H9 (cell line): ENCODE data around the gene RPRD1A. TPM values are rescaled to one million over a fixed set of nuclear protein-coding genes. Genes with fewer than 3 reads are reported as not detected.

ENCODE experiments used
- DNase-seq: peaks from one replicate; pipeline ENCODE4 v3.0.0-alpha.2; 2017
- H2AFZ ChIP-seq: one replicate; pipeline ENCODE4 v1.6.1; 2013; ENCODE audit warnings: mild to moderate bottlenecking, low read length, control low read depth, moderate library complexity
- H2AK5ac ChIP-seq: 2 replicates; pipeline ENCODE4 v1.6.1; 2013; ENCODE audit warnings: low read length, control low read depth, mixed read lengths; ENCODE audit not compliant: insufficient read length
- H2BK120ac ChIP-seq: one replicate; pipeline ENCODE4 v1.6.1; 2013; ENCODE audit warnings: low read depth, mild to moderate bottlenecking, low read length, control low read depth, inconsistent platforms; ENCODE audit not compliant: poor library complexity, severe bottlenecking
- H2BK12ac ChIP-seq: 2 replicates; pipeline ENCODE4 v1.6.1; 2013; ENCODE audit warnings: low read length, control low read depth, mixed read lengths, low read depth; ENCODE audit not compliant: insufficient read length
- H2BK15ac ChIP-seq: 2 replicates; pipeline ENCODE4 v1.6.1; 2013; ENCODE audit warnings: low read depth, low read length, control low read depth
- H2BK20ac ChIP-seq: one replicate; pipeline ENCODE4 v1.6.1; 2013; ENCODE audit warnings: low read depth, mild to moderate bottlenecking, low read length, control low read depth, inconsistent platforms; ENCODE audit not compliant: poor library complexity, severe bottlenecking
- H2BK5ac ChIP-seq: 2 replicates; pipeline ENCODE4 v1.6.1; 2013; ENCODE audit warnings: low read length, control low read depth, mixed read lengths; ENCODE audit not compliant: insufficient read length
- H3K14ac ChIP-seq: 2 replicates; pipeline ENCODE4 v1.6.1; 2013; ENCODE audit warnings: low read length, control low read depth; ENCODE audit not compliant: insufficient read depth
- H3K18ac ChIP-seq: 2 replicates; pipeline ENCODE4 v1.6.1; 2013; ENCODE audit warnings: low read depth, mild to moderate bottlenecking, mixed read lengths, low read length, control low read depth; ENCODE audit not compliant: insufficient read length
- H3K23ac ChIP-seq: 2 replicates; pipeline ENCODE4 v1.6.1; 2013; ENCODE audit warnings: low read length, control low read depth, mixed read lengths, low read depth; ENCODE audit not compliant: insufficient read length
- H3K23me2 ChIP-seq: 2 replicates; pipeline ENCODE4 v1.6.1; 2013; ENCODE audit warnings: low read depth, mild to moderate bottlenecking, mixed read lengths, low read length, control low read depth; ENCODE audit not compliant: insufficient read length, poor library complexity, severe bottlenecking
- H3K27ac ChIP-seq: 2 replicates; pipeline ENCODE4 v1.5.1; 2013; ENCODE audit warnings: low read length, control low read depth, mixed read lengths, low read depth; ENCODE audit not compliant: insufficient read length
- H3K27me3 ChIP-seq: 2 replicates; pipeline ENCODE4 v1.6.1; 2013; ENCODE audit warnings: low read length, control low read depth, inconsistent platforms; ENCODE audit not compliant: insufficient read depth
- H3K4ac ChIP-seq: 2 replicates; pipeline ENCODE4 v1.6.1; 2013; ENCODE audit warnings: low read depth, mild to moderate bottlenecking, control low read depth, inconsistent platforms, low read length, moderate library complexity
- H3K4me1 ChIP-seq: 2 replicates; pipeline ENCODE4 v1.6.1; 2013; ENCODE audit warnings: low read length, control low read depth, inconsistent platforms; ENCODE audit not compliant: insufficient read depth
- H3K4me2 ChIP-seq: 2 replicates; pipeline ENCODE4 v1.6.1; 2013; ENCODE audit warnings: low read length, control low read depth, mixed read lengths; ENCODE audit not compliant: insufficient read length, insufficient read depth
- H3K56ac ChIP-seq: 2 replicates; pipeline ENCODE4 v1.6.1; 2013; ENCODE audit warnings: low read depth, mild to moderate bottlenecking, mixed read lengths, low read length, control low read depth; ENCODE audit not compliant: insufficient read length
- H3K79me1 ChIP-seq: 2 replicates; pipeline ENCODE4 v1.6.1; 2013; ENCODE audit warnings: low read depth, mild to moderate bottlenecking, moderate library complexity, low read length, control low read depth, inconsistent platforms; ENCODE audit not compliant: insufficient read depth, poor library complexity, severe bottlenecking
- H3K79me2 ChIP-seq: 2 replicates; pipeline ENCODE4 v1.6.1; 2013; ENCODE audit warnings: low read length, control low read depth, inconsistent platforms; ENCODE audit not compliant: insufficient read depth
- H3K9ac ChIP-seq: 2 replicates; pipeline ENCODE4 v1.6.1; 2013; ENCODE audit warnings: low read length, control low read depth, mixed read lengths; ENCODE audit not compliant: insufficient read length; ENCODE audit errors: extremely low read depth
- H3K9me3 ChIP-seq: one replicate; pipeline ENCODE4 v1.6.1; 2013; ENCODE audit warnings: low read depth, low read length, inconsistent platforms; ENCODE audit not compliant: control insufficient read depth
- H3T11ph ChIP-seq: one replicate; pipeline ENCODE4 v1.6.1; 2013; ENCODE audit warnings: mild to moderate bottlenecking, low read length, control low read depth, inconsistent platforms
- H4K20me1 ChIP-seq: one replicate; pipeline ENCODE4 v1.6.1; 2013; ENCODE audit not compliant: control insufficient read depth, insufficient read length, insufficient read depth
- H4K5ac ChIP-seq: 2 replicates; pipeline ENCODE4 v1.6.1; 2013; ENCODE audit warnings: low read depth, mild to moderate bottlenecking, mixed read lengths, low read length, control low read depth; ENCODE audit not compliant: insufficient read length
- H4K8ac ChIP-seq: replicated peaks from 2 replicates; pipeline ENCODE4 v1.6.1; 2013; ENCODE audit warnings: low read length, control low read depth, mixed read lengths, low read depth; ENCODE audit not compliant: insufficient read length
- H4K91ac ChIP-seq: 2 replicates; pipeline ENCODE4 v1.6.1; 2013; ENCODE audit warnings: low read depth, mild to moderate bottlenecking, moderate library complexity, mixed read lengths, low read length, control low read depth; ENCODE audit not compliant: insufficient read length
- H3K27ac Mint-ChIP-seq, 3 experiments: 2 replicates in 2 of 3; 3 replicates in 1 of 3; pipeline ENCODE4 v1.8.0; 2020 to 2021; ENCODE audit warnings: mixed read lengths in 3 of 3, mild to moderate bottlenecking in 1 of 3, moderate library complexity in 1 of 3
- H3K27me3 Mint-ChIP-seq: 2 replicates; pipeline ENCODE4 v1.8.0; 2021; ENCODE audit warnings: low read depth, mild to moderate bottlenecking, moderate library complexity, mixed read lengths
- H3K36me3 Mint-ChIP-seq, 3 experiments: 2 replicates in 2 of 3; 3 replicates in 1 of 3; pipeline ENCODE4 v1.8.0; 2020 to 2021; ENCODE audit warnings: low read depth in 3 of 3, mixed read lengths in 3 of 3; ENCODE audit not compliant: insufficient read depth in 1 of 3
- H3K4me1 Mint-ChIP-seq, 2 experiments: 2 replicates each; pipeline ENCODE4 v1.8.0; 2020; ENCODE audit warnings: mixed read lengths in 2 of 2
- H3K4me3 Mint-ChIP-seq, 2 experiments: 2 replicates in 1 of 2; 3 replicates in 1 of 2; pipeline ENCODE4 v1.8.0; 2020 to 2021; ENCODE audit warnings: mild to moderate bottlenecking in 2 of 2, mixed read lengths in 2 of 2, moderate library complexity in 1 of 2
- H3K9me3 Mint-ChIP-seq, 2 experiments: 2 replicates in 1 of 2; 3 replicates in 1 of 2; pipeline ENCODE4 v1.8.0; 2020; ENCODE audit warnings: mild to moderate bottlenecking in 2 of 2, mixed read lengths in 2 of 2, moderate library complexity in 1 of 2
- CTCF ChIP-seq: fragments of 200-600 bp; sonication (generic); conservative IDR thresholded peaks from 3 replicates; pipeline ENCODE4 v1.8.0; 2021; ENCODE audit warnings: antibody characterized with exemption, mild to moderate bottlenecking
- WGBS: extraction: QIAGEN DNeasy Blood & Tissue Kit; methylation state at CpG from one replicate; pipeline ENCODE4 v1.1.7; 2013; ENCODE audit warnings: missing lambda C conversion rate, low lambda C conversion rate, mixed read lengths; ENCODE audit not compliant: insufficient read length; ENCODE audit errors: extremely low coverage; 5-methylcytosine and 5-hydroxymethylcytosine counted together
- total RNA-seq: library from RNA; stranded (reverse); gene quantifications from 2 replicates; pipeline ENCODE4 v1.2.1, GENCODE V29; 2021

Gene RPRD1A
- total RNA-seq, 1 experiment from 2014 or later, result 107 TPM

- Mint-ChIP-seq H3K27ac (no peak overlapping the region), H3K9me3 (peaks cover under 1 to 1% of the 10 kb centered on the region in 2 experiments; a peak in 2 of 5 replicates)
- no CpG with 5 or more reads among the region's 8 CpGs for WGBS
These were observed 18.8 kb upstream of the RPRD1A start for GRCh38 chr18:36086186-36086585.

More at GRCh38 chr18:36086186-36086585, 18.8 kb upstream of the RPRD1A start:
- Histone ChIP-seq H2AFZ (no peak overlapping the region), H4K8ac (no peak overlapping the region), H2BK15ac (no peak overlapping the region), H3T11ph (no peak overlapping the region), H4K5ac (no peak overlapping the region), H4K20me1 (no peaks in the 10 kb centered on the region), H3K18ac (no peak overlapping the region), H2BK120ac (no peak overlapping the region), H3K79me1 (no peaks in the 10 kb centered on the region), H3K23ac (no peak overlapping the region), H3K56ac (no peak overlapping the region), H3K9me3 (no peaks in the 10 kb centered on the region), H3K79me2 (no peaks in the 10 kb centered on the region), H3K4ac (no peak overlapping the region), H3K27ac (no peak overlapping the region), H3K4me2 (no peak overlapping the region), H2BK12ac (no peak overlapping the region), H2BK5ac (no peak overlapping the region), H3K9ac (no peak overlapping the region), H2AK5ac (no peak overlapping the region), H3K4me1 (no peaks in the 10 kb centered on the region), H4K91ac (no peak overlapping the region), H3K14ac (no peak overlapping the region), H2BK20ac (no peak overlapping the region), H3K23me2 (no peaks in the 10 kb centered on the region), H3K27me3 (no peaks in the 10 kb centered on the region)
- Mint-ChIP-seq H3K27me3 (peaks cover 4% of the 10 kb centered on the region), H3K4me3 (no peak overlapping the region), H3K4me1 (no peaks in the 10 kb centered on the region), H3K36me3 (peaks cover 0 to 2% (median under 1%) of the 10 kb centered on the region in 3 experiments; a peak in 2 of 7 replicates)
- no peak for DNase-seq
- TF ChIP-seq CTCF, result no peak
